Measurements from ENCODE around the gene NTNG2.

- TF ChIP-seq SPI1 (IDR thresholded peaks at IDR 0.05; ENCODE audit: low read depth, low read length): no peak
- TF ChIP-seq POLR2AphosphoS5 (IDR thresholded peaks at IDR 0.05; ENCODE audit: low read depth, low read length): no peak
- no peak for TF ChIP-seq POLR2A (IDR thresholded peaks at IDR 0.05; ENCODE audit: low read depth, low read length)
- no peak for TF ChIP-seq TAF1 (IDR thresholded peaks at IDR 0.05; ENCODE audit: low read depth, low read length)
- no peak for TF ChIP-seq PAX5 (IDR thresholded peaks at IDR 0.05; ENCODE audit: insufficient read depth, low read length, severe bottlenecking)
- no peak for TF ChIP-seq POU2F2 (IDR thresholded peaks at IDR 0.05; ENCODE audit: low read depth, low read length)
Measured at GRCh38 chr9:132216861-132217619, 55.2 kb downstream of the NTNG2 start.

Measured in GM12891 (cell line).